HCT116 (cell line): ENCODE results near the gene NAT9. TPM values are rescaled to one million over a fixed set of nuclear protein-coding genes. Genes with fewer than 3 reads are reported as not detected.

ENCODE experiments used
- ATAC-seq: fragments of 200-7000 bp; cut with Tn5 transposase; 2 replicates; pipeline ENCODE4 v1.9.1; 2020; ENCODE audit warnings: mild to moderate bottlenecking, moderate library complexity
- BruUV-seq: library from RNA; stranded (reverse); fragments of 400-500 nt; replicated peaks from 2 replicates; lab custom pipeline; 2021; lab: Mats Ljungman, UMichigan
- CTCF ChIA-PET: fragments of 300-600 bp; sonication (Branson Sonifier 250); formaldehyde crosslinking; loops from one replicate; lab custom pipeline; 2021; ENCODE audit warnings: antibody characterized with exemption; lab: Charles Lee
- POLR2A ChIA-PET: fragments of 300-600, 350-600 bp; sonication (Branson Sonifier 250); formaldehyde crosslinking; loops from one replicate; lab custom pipeline; 2021; ENCODE audit warnings: antibody characterized with exemption; lab: Charles Lee
- RAD21 ChIA-PET, 2 experiments: fragments of 300-600 bp; sonication (Branson Sonifier 250); formaldehyde crosslinking; loops; one replicate each; lab custom pipeline; 2023; ENCODE audit warnings: low total read pairs in 2 of 2; ENCODE audit not compliant: uncharacterized antibody in 2 of 2, unreplicated experiment in 2 of 2, low non-redundant PET in 1 of 2; lab: Charles Lee
- DNase-seq: peaks from one replicate; pipeline ENCODE4 v3.0.0-alpha.2; 2010; ENCODE audit warnings: low read depth, low spot score
- H2AFZ ChIP-seq: fragments of 200-600 bp; shearing (Covaris generic), sonication (generic); 2 replicates; pipeline ENCODE4 v1.6.1; 2017; ENCODE audit warnings: low read depth, mixed run types, mixed read lengths, antibody characterized with exemption, low read length; ENCODE audit not compliant: poor library complexity, severe bottlenecking
- H3K27ac ChIP-seq: 2 replicates; pipeline ENCODE4 v1.5.1; 2012; ENCODE audit warnings: low read depth, low read length
- H3K27me3 ChIP-seq: fragments of 200-600 bp; sonication (generic); 2 replicates; pipeline ENCODE4 v1.6.1; 2016; ENCODE audit warnings: mixed run types, low read length, mixed read lengths; ENCODE audit not compliant: insufficient read depth
- H3K36me3 ChIP-seq, 2 experiments: fragments of 200-500 bp in 1 of 2; fragments of 200-600 bp in 1 of 2; sonication (Bioruptor generic) in 1 of 2; sonication (generic) in 1 of 2; 2 replicates each; pipeline versions ENCODE4 v1.5.1 to v1.6.1; 2014 to 2016; ENCODE audit warnings: low read length in 2 of 2, inconsistent platforms in 1 of 2, mixed read lengths in 1 of 2, mixed run types in 1 of 2; ENCODE audit not compliant: insufficient read depth in 2 of 2, control insufficient read depth in 1 of 2
- H3K4me1 ChIP-seq, 2 experiments: fragments of 200-600 bp in 1 of 2; sonication (generic) in 1 of 2; 2 replicates each; pipeline versions ENCODE4 v1.5.1 to v1.6.1; 2012 to 2017; ENCODE audit warnings: low read length in 2 of 2, inconsistent platforms in 1 of 2, mild to moderate bottlenecking in 1 of 2, mixed read lengths in 1 of 2, mixed run types in 1 of 2, moderate library complexity in 1 of 2; ENCODE audit not compliant: insufficient read depth in 2 of 2, control insufficient read depth in 1 of 2
- H3K4me2 ChIP-seq: fragments of 200-600 bp; sonication (generic); 2 replicates; pipeline ENCODE4 v1.6.1; 2017; ENCODE audit warnings: mixed run types, low read length, mixed read lengths
- H3K4me3 ChIP-seq, 2 experiments: fragments of 200-600 bp in 1 of 2; sonication (generic) in 1 of 2; replicated peaks in 1 of 2; 2 replicates each; pipeline ENCODE4 v1.5.1; 2011 to 2016; ENCODE audit warnings: low read length in 2 of 2, control low read depth in 1 of 2, low read depth in 1 of 2, mild to moderate bottlenecking in 1 of 2, mixed read lengths in 1 of 2, mixed run types in 1 of 2
- H3K79me2 ChIP-seq: fragments of 200-600 bp; sonication (generic); 2 replicates; pipeline ENCODE4 v1.6.1; 2017; ENCODE audit warnings: mild to moderate bottlenecking, mixed run types, low read length, moderate library complexity, mixed read lengths; ENCODE audit not compliant: insufficient read depth
- H3K9ac ChIP-seq: fragments of 200-600 bp; sonication (generic); 2 replicates; pipeline ENCODE4 v1.6.1; 2016; ENCODE audit warnings: low read length, mixed read lengths
- H3K9me2 ChIP-seq: fragments of 200-600 bp; sonication (generic), shearing (Covaris generic); 2 replicates; pipeline ENCODE4 v1.6.1; 2017; ENCODE audit warnings: mixed run types, mild to moderate bottlenecking, moderate library complexity; ENCODE audit not compliant: insufficient read depth
- H3K9me3 ChIP-seq, 2 experiments: fragments of 200-500 bp in 1 of 2; fragments of 200-600 bp in 1 of 2; sonication (Bioruptor generic) in 1 of 2; sonication (generic) in 1 of 2; 2 replicates each; pipeline ENCODE4 v1.6.1; 2014 to 2017; ENCODE audit warnings: low read length in 2 of 2, mixed read lengths in 2 of 2, inconsistent platforms in 1 of 2, low read depth in 1 of 2, mild to moderate bottlenecking in 1 of 2, mixed run types in 1 of 2, moderate library complexity in 1 of 2; ENCODE audit not compliant: control insufficient read depth in 1 of 2, insufficient read depth in 1 of 2
- H4K20me1 ChIP-seq: fragments of 200-600 bp; sonication (generic), shearing (Covaris generic); 2 replicates; pipeline ENCODE4 v1.6.1; 2017; ENCODE audit warnings: mixed run types, mild to moderate bottlenecking, moderate library complexity; ENCODE audit not compliant: insufficient read depth
- ATF3 ChIP-seq: IDR thresholded peaks from 2 replicates; pipeline ENCODE4 v1.6.1; 2012
- CEBPB ChIP-seq: IDR thresholded peaks from 2 replicates; pipeline ENCODE4 v1.6.1; 2012; ENCODE audit warnings: low read depth
- EGR1 ChIP-seq: IDR thresholded peaks from 2 replicates; pipeline ENCODE4 v1.6.1; 2012; ENCODE audit warnings: low read depth
- EZH2phosphoT487 ChIP-seq: fragments of 200-600 bp; IDR thresholded peaks from 2 replicates; pipeline ENCODE4 v1.6.1; 2018; ENCODE audit warnings: antibody characterized with exemption, borderline replicate concordance
- JUND ChIP-seq: IDR thresholded peaks from 2 replicates; pipeline ENCODE4 v1.6.1; 2012
- POLR2A ChIP-seq: IDR thresholded peaks from 2 replicates; pipeline ENCODE4 v1.7.0; 2011; ENCODE audit warnings: borderline replicate concordance; ENCODE audit not compliant: insufficient read depth, insufficient read length; ENCODE audit errors: extremely low read depth
- SP1 ChIP-seq: IDR thresholded peaks from 2 replicates; pipeline ENCODE4 v1.6.1; 2012; ENCODE audit warnings: low read depth
- TCF7L2 ChIP-seq: IDR thresholded peaks from 2 replicates; pipeline ENCODE4 v1.7.0; 2011; ENCODE audit warnings: borderline replicate concordance, inconsistent platforms; ENCODE audit not compliant: insufficient read depth, insufficient read length; ENCODE audit errors: extremely low read depth
- YY1 ChIP-seq: IDR thresholded peaks from 2 replicates; pipeline ENCODE4 v1.6.1; 2011; ENCODE audit warnings: low read length, low read depth, moderate library complexity, mild to moderate bottlenecking; ENCODE audit not compliant: insufficient replicate concordance; ENCODE audit errors: extremely low read depth
- ZBTB33 ChIP-seq: IDR thresholded peaks from 2 replicates; pipeline ENCODE4 v1.6.1; 2011; ENCODE audit warnings: mild to moderate bottlenecking, low read length, moderate library complexity; ENCODE audit not compliant: insufficient replicate concordance; ENCODE audit errors: extremely low read depth
- ZFX ChIP-seq: fragments of 450-650 bp; IDR thresholded peaks from 2 replicates; pipeline ENCODE4 v1.6.1; 2017
- ZNF274 ChIP-seq: fragments of 200-500 bp; sonication (Bioruptor generic); IDR thresholded peaks from 2 replicates; pipeline ENCODE4 v1.6.1; 2014; ENCODE audit warnings: mild to moderate bottlenecking, low read depth, low read length, inconsistent platforms
- intact Hi-C: fragments of 100-400 bp; cut with micrococcal nuclease; formaldehyde crosslinking; loops from 2 replicates; pipeline ENCODE4 v1.10.0; 2022
- total RNA-seq: library from RNA; stranded (reverse); gene quantifications from one replicate; pipeline ENCODE4 v1.2.1, GENCODE V29; 2021; ENCODE audit not compliant: unreplicated experiment

The NAT9 gene
- total RNA-seq, 1 experiment from 2014 or later = 88.7 TPM

DNA sequence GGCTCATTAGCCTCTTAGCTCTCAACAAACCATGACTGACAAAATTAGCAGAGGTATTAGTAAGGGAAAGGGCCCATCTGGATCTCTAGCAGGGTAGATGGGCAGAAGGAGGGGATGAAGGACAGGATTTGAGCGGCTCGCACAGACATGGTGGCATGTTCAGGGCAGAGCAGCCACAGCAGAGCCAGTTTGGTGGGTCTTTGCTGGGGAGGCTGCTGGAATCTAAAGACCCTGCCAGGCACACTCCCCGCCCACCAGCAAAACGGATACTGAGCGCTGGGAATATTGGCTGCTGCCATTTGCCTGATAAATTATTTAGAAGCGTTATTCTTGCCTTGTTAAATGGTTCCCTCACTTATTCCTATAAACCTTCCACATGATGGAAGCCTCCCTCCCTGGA is 20.7 kb upstream of the NAT9 start:
- no peak for ATAC-seq
- intact Hi-C loops = no loop called here
- Histone ChIP-seq H3K9ac (no peak overlapping the region), H3K9me3 (no peaks in the 10 kb centered on the region), H3K4me1 (peaks cover 0 to 6% of the 10 kb centered on the region in 2 experiments; a peak in 1 of 4 replicates), H3K4me3 (no peak overlapping the region), H2AFZ (no peak overlapping the region), H3K36me3 (peaks cover 4 to 8% of the 10 kb centered on the region in 2 experiments; a peak in 2 of 4 replicates)
- ChIA-PET POLR2A (no interaction called here), RAD21 (no interaction called here), CTCF (no interaction called here)
- no peak for TF ChIP-seq POLR2A
- no peak for TF ChIP-seq TCF7L2
- no peak for TF ChIP-seq ZBTB33
- TF ChIP-seq YY1 = no peak
- no peak for TF ChIP-seq EGR1
- no peak for TF ChIP-seq JUND
- no peak for TF ChIP-seq SP1
- TF ChIP-seq ATF3 = no peak
- TF ChIP-seq EZH2phosphoT487 = no peak
- no peak for TF ChIP-seq CEBPB
- no peak for TF ChIP-seq ZFX
- no peak for TF ChIP-seq ZNF274
- TF ChIP-seq, all 23 proteins: peak for 0
- DNase-seq = no peak
- H3K27ac ChIP-seq = no peak overlapping the region
- no peaks in the 10 kb centered on the region for H4K20me1 ChIP-seq
- no peak overlapping the region for H3K4me2 ChIP-seq
- no peaks in the 10 kb centered on the region for H3K9me2 ChIP-seq
- BruUV-seq = no TSS peak
- no peaks in the 10 kb centered on the region for H3K27me3 ChIP-seq
- no peaks in the 10 kb centered on the region for H3K79me2 ChIP-seq
